Neuronal stem cell (in vitro differentiated cells): Measurements from ENCODE around the gene ACER1.
A peak's percentile ranks its signal among the peaks of the same experiment; 100 is the strongest.

Source experiments
- DNase-seq: peaks from one replicate; pipeline ENCODE4 v3.0.0-alpha.2; 2013; ENCODE audit warnings: low spot score
- H2AFZ ChIP-seq: one replicate; pipeline ENCODE4 v1.6.1; 2013; ENCODE audit warnings: mild to moderate bottlenecking, low read length, inconsistent platforms
- H2AK5ac ChIP-seq: 2 replicates; pipeline ENCODE4 v1.6.1; 2013; ENCODE audit warnings: low read depth, mild to moderate bottlenecking, inconsistent platforms, low read length, moderate library complexity, mixed read lengths
- H2BK120ac ChIP-seq: 2 replicates; pipeline ENCODE4 v1.6.1; 2013; ENCODE audit warnings: low read depth, mild to moderate bottlenecking, inconsistent platforms, low read length, moderate library complexity, mixed read lengths
- H2BK12ac ChIP-seq: one replicate; pipeline ENCODE4 v1.6.1; 2013; ENCODE audit warnings: low read length, inconsistent platforms
- H2BK15ac ChIP-seq: 2 replicates; pipeline ENCODE4 v1.6.1; 2013; ENCODE audit warnings: mild to moderate bottlenecking, low read length, inconsistent platforms, mixed read lengths
- H2BK5ac ChIP-seq: one replicate; pipeline ENCODE4 v1.6.1; 2013; ENCODE audit warnings: inconsistent platforms, mild to moderate bottlenecking, low read length, moderate library complexity
- H3K14ac ChIP-seq: one replicate; pipeline ENCODE4 v1.6.1; 2013; ENCODE audit warnings: low read length, inconsistent platforms
- H3K18ac ChIP-seq: 2 replicates; pipeline ENCODE4 v1.6.1; 2013; ENCODE audit warnings: low read length, inconsistent platforms
- H3K23ac ChIP-seq: 2 replicates; pipeline ENCODE4 v1.6.1; 2013; ENCODE audit warnings: low read depth, mild to moderate bottlenecking, mixed read lengths, low read length, inconsistent platforms; ENCODE audit not compliant: poor library complexity
- H3K27ac ChIP-seq: replicated peaks from 3 replicates; pipeline ENCODE4 v1.5.1; 2013; ENCODE audit warnings: low read length, inconsistent platforms
- H3K27me3 ChIP-seq, 3 experiments: 2 replicates each; pipeline ENCODE4 v1.6.1; 2013; ENCODE audit warnings: low read length in 3 of 3, mild to moderate bottlenecking in 2 of 3, inconsistent platforms in 1 of 3, low read depth in 1 of 3, mixed read lengths in 1 of 3, moderate library complexity in 1 of 3; ENCODE audit not compliant: control insufficient read depth in 3 of 3, insufficient read depth in 3 of 3
- H3K36me3 ChIP-seq, 2 donors: replicated peaks in 1 of 2; 2 replicates each; pipeline ENCODE4 v1.6.1; 2013; ENCODE audit warnings: low read length in 2 of 2; ENCODE audit not compliant: control insufficient read depth in 2 of 2, insufficient read depth in 2 of 2
- H3K4ac ChIP-seq: 2 replicates; pipeline ENCODE4 v1.6.1; 2013; ENCODE audit warnings: inconsistent platforms, mild to moderate bottlenecking, low read length, moderate library complexity
- H3K4me1 ChIP-seq, 2 donors: 1 replicate in 1 of 2; 2 replicates in 1 of 2; pipeline ENCODE4 v1.6.1; 2013; ENCODE audit warnings: low read length in 2 of 2, low read depth in 1 of 2; ENCODE audit not compliant: control insufficient read depth in 2 of 2, insufficient read depth in 1 of 2
- H3K4me2 ChIP-seq: one replicate; pipeline ENCODE4 v1.6.1; 2013; ENCODE audit warnings: mild to moderate bottlenecking, low read length, inconsistent platforms; ENCODE audit not compliant: insufficient read depth, poor library complexity, severe bottlenecking
- H3K4me3 ChIP-seq, 2 donors: 2 replicates each; pipeline ENCODE4 v1.5.1; 2013; ENCODE audit warnings: low read length in 2 of 2, mild to moderate bottlenecking in 2 of 2, inconsistent platforms in 1 of 2, moderate library complexity in 1 of 2
- H3K79me1 ChIP-seq: one replicate; pipeline ENCODE4 v1.6.1; 2013; ENCODE audit warnings: low read depth, mild to moderate bottlenecking, inconsistent platforms, low read length, moderate library complexity
- H3K9ac ChIP-seq: one replicate; pipeline ENCODE4 v1.6.1; 2013; ENCODE audit warnings: mild to moderate bottlenecking, low read depth, low read length, inconsistent platforms; ENCODE audit not compliant: poor library complexity
- H3K9me3 ChIP-seq, 2 donors: replicated peaks in 1 of 2; 2 replicates each; pipeline versions ENCODE3 to v1.6.1; 2013; ENCODE audit warnings: low read length in 2 of 2, mild to moderate bottlenecking in 2 of 2, inconsistent platforms in 1 of 2, low read depth in 1 of 2, mixed read lengths in 1 of 2, moderate library complexity in 1 of 2; ENCODE audit not compliant: control insufficient read depth in 2 of 2, insufficient read depth in 1 of 2
- H4K8ac ChIP-seq: one replicate; pipeline ENCODE4 v1.6.1; 2013; ENCODE audit warnings: low read depth, mild to moderate bottlenecking, inconsistent platforms, low read length, moderate library complexity
- H4K91ac ChIP-seq: one replicate; pipeline ENCODE4 v1.6.1; 2013; ENCODE audit warnings: low read length, low read depth, mild to moderate bottlenecking, inconsistent platforms; ENCODE audit not compliant: poor library complexity
- WGBS, 2 donors: extraction: QIAGEN DNeasy Blood & Tissue Kit; methylation state at CpG; one replicate each; pipeline ENCODE4 v1.1.7; 2013; ENCODE audit warnings: missing lambda C conversion rate in 2 of 2, mixed read lengths in 1 of 2; ENCODE audit not compliant: insufficient read length in 2 of 2, insufficient replicate concordance in 1 of 2; ENCODE audit errors: extremely low coverage in 2 of 2; 5-methylcytosine and 5-hydroxymethylcytosine counted together

Gene ACER1

DNA sequence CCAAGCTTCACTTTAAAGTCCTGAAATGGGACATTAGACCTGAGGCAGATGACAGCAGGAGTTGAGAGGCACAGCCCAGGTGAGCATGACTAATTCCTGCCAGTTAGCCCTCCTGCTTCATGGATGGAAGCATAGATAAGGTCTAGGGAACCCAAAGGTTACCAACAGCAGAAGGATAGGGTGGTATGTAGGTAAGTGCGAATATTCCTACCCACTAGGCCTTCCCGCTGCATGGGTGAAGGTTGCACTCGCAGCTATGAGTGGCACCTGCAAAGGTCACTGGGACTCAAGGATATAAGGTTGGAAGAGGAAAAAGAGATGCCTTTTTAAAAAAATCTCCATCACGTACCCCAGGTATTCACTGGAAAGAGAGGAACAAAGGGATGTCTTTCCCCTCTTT lies 41.4 kb downstream of the ACER1 start:
- Histone ChIP-seq H3K27ac (no peak overlapping the region), H2BK120ac (no peak overlapping the region), H2BK12ac (no peak overlapping the region), H3K18ac (no peak overlapping the region), H3K4ac (no peak overlapping the region), H4K91ac (no peak overlapping the region), H3K14ac (no peak overlapping the region), H3K27me3 (no peaks in the 10 kb centered on the region), H3K79me1 (no peaks in the 10 kb centered on the region), H3K23ac (no peak overlapping the region), H3K4me1 (no peaks in the 10 kb centered on the region), H3K36me3 (no peaks in the 10 kb centered on the region), H3K9ac (no peak overlapping the region), H2AK5ac (no peak overlapping the region), H4K8ac (no peak overlapping the region), H2BK15ac (no peak overlapping the region), H3K4me3 (no peak overlapping the region), H3K9me3 (peaks cover 32% of the 10 kb centered on the region in 2 donors), H2AFZ (no peak overlapping the region), H2BK5ac (no peak overlapping the region), H3K4me2 (no peak overlapping the region)
- no peak for DNase-seq
- WGBS, 2 donors = no CpG with 5 or more reads among the region's 4 CpGs

- Histone ChIP-seq H3K9me3 (peaks cover 38 to 47% of the 10 kb centered on the region in 2 donors), H3K23ac (no peak overlapping the region), H3K4ac (no peak overlapping the region), H3K14ac (no peak overlapping the region), H2BK120ac (no peak overlapping the region), H2BK12ac (no peak overlapping the region), H3K79me1 (no peaks in the 10 kb centered on the region), H3K27ac (no peak overlapping the region), H2AK5ac (no peak overlapping the region), H3K36me3 (no peaks in the 10 kb centered on the region), H3K9ac (no peak overlapping the region), H3K4me2 (no peak overlapping the region), H2BK5ac (no peak overlapping the region), H3K4me3 (no peak overlapping the region), H4K91ac (no peak overlapping the region), H2BK15ac (no peak overlapping the region), H4K8ac (no peak overlapping the region), H3K18ac (no peak overlapping the region), H3K4me1 (no peaks in the 10 kb centered on the region), H2AFZ (no peak overlapping the region), H3K27me3 (no peaks in the 10 kb centered on the region)
- WGBS, 2 donors = no CpG with 5 or more reads among the region's 1 CpG
- DNase-seq = no peak
These were observed 44.7 kb downstream of the ACER1 start for GRCh38 chr19:6288737-6289136.

- H2BK120ac ChIP-seq = no peak overlapping the region
- H2AFZ ChIP-seq = no peak overlapping the region
- H3K79me1 ChIP-seq = no peaks in the 10 kb centered on the region
- no peak overlapping the region for H3K9ac ChIP-seq
- H3K23ac ChIP-seq = no peak overlapping the region
- no peak overlapping the region for H4K91ac ChIP-seq
- H3K27ac ChIP-seq = no peak overlapping the region
- no peak overlapping the region for H2AK5ac ChIP-seq
- H3K27me3 ChIP-seq = no peaks in the 10 kb centered on the region
- H4K8ac ChIP-seq = no peak overlapping the region
- H3K4ac ChIP-seq = no peak overlapping the region
- H3K36me3 ChIP-seq = no peaks in the 10 kb centered on the region
- H3K4me3 ChIP-seq = peak overlapping the region in 1 of 2 donors; percentile 63
- H3K4me2 ChIP-seq = no peak overlapping the region
- DNase-seq = no peak
- no CpG with 5 or more reads among the region's 6 CpGs for WGBS, 2 donors
- no peaks in the 10 kb centered on the region for H3K4me1 ChIP-seq
- no peak overlapping the region for H2BK15ac ChIP-seq
- H3K14ac ChIP-seq = no peak overlapping the region
- no peak overlapping the region for H2BK5ac ChIP-seq
- H3K9me3 ChIP-seq = peaks cover 31 to 43% of the 10 kb centered on the region in 2 donors
- no peak overlapping the region for H3K18ac ChIP-seq
- no peak overlapping the region for H2BK12ac ChIP-seq
These were observed 46.0 kb downstream of the ACER1 start for GRCh38 chr19:6287269-6287885.

DNA sequence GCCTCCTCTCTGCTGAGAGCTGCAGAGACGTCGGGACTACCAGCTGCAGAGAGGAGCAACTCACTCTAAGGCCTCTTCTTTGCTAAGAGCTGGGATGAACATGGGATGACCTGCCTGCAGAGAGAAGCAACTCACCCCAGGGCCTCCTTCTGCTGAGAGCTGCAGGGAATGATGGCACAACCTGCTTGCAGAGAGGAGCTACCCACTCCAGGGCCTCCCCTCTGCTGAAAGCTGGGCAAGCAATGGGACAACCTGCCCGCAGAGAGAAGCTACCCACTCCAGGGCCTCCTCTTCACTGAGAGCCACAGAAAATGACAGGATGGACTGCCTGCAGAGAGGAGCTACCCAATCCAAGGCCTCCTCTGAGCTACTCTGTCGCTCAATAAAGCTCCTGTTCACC lies 46.7 kb downstream of the ACER1 start:
- Histone ChIP-seq H3K36me3 (no peaks in the 10 kb centered on the region), H3K9me3 (peaks cover 24 to 37% of the 10 kb centered on the region in 2 donors), H3K23ac (peak overlapping the region; percentile 13), H2AFZ (no peak overlapping the region), H2BK12ac (no peak overlapping the region), H3K14ac (no peak overlapping the region), H3K79me1 (no peaks in the 10 kb centered on the region), H3K4me3 (no peak overlapping the region), H4K8ac (no peak overlapping the region), H3K4me2 (no peak overlapping the region), H2AK5ac (no peak overlapping the region), H3K18ac (no peak overlapping the region), H3K9ac (no peak overlapping the region), H3K27me3 (no peaks in the 10 kb centered on the region), H4K91ac (no peak overlapping the region), H2BK5ac (no peak overlapping the region), H2BK120ac (no peak overlapping the region), H3K4me1 (no peaks in the 10 kb centered on the region), H3K4ac (no peak overlapping the region), H2BK15ac (no peak overlapping the region), H3K27ac (no peak overlapping the region)
- DNase-seq = no peak
- WGBS, 2 donors = no CpG with 5 or more reads among the region's 4 CpGs
